Stimulated activated CD4-positive, alpha-beta T cell treated with anti-CD3 and anti-CD28 coated beads, Interleukin-4, amount 100 ng/mL, for 1 hour (primary cell): ENCODE results near the gene GJD2.

Experiments used
- DNase-seq: peaks from one replicate; pipeline ENCODE4 v3.0.0-alpha.2; 2020

The GJD2 gene

DNA sequence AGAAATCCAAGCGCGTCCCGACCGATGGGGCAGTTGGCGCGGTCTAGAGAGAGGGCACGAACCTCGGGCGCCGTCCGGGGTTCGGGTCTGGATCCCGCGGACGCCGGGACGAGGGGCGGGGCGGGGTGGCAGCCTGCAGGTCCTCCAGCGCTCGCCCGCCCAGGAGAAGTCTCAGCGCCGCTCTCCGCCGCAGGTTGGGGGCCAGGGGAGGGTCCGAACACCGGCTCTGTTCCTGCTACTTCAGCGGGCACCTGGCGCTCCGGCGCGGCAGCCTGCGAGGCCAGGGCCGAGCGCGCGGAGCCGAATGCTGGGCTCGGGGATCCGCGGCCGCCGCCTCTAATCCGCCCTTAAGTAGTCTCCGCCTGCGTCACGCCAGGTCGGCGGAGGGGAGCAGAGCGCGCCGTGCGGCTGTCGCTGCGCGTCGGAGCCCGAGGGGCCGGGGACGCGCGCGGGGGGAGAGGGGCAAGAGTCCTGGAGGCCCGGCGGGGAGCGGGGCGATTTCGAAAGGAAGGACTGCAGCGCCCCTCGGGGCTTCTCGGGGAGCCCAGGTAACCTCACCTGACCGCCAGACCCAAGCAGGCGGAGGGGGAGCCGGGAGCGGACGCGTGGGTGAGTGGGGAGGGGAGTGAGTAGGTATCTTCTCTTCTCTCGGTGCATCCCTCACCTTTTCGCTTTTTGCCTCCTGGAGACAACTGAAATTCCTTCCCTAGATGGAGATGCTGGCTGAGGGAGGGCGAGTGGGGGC, at the start of gene GJD2:
GJD2 (minus strand) TSS at position 325 of the 745 bp plus-strand sequence. CDS start 510 bp downstream, outside the sequence.
- no peak for DNase-seq

- no peak for DNase-seq
Observed at GRCh38 chr15:34804113-34804512, 49.3 kb upstream of the GJD2 start.

- DNase-seq: no peak
Observed at GRCh38 chr15:34802803-34803750, 48.3 kb upstream of the GJD2 start.

GRCh38 chr15:34802371-34802770, 47.6 kb upstream of the GJD2 start:
- DNase-seq: no peak

DNA sequence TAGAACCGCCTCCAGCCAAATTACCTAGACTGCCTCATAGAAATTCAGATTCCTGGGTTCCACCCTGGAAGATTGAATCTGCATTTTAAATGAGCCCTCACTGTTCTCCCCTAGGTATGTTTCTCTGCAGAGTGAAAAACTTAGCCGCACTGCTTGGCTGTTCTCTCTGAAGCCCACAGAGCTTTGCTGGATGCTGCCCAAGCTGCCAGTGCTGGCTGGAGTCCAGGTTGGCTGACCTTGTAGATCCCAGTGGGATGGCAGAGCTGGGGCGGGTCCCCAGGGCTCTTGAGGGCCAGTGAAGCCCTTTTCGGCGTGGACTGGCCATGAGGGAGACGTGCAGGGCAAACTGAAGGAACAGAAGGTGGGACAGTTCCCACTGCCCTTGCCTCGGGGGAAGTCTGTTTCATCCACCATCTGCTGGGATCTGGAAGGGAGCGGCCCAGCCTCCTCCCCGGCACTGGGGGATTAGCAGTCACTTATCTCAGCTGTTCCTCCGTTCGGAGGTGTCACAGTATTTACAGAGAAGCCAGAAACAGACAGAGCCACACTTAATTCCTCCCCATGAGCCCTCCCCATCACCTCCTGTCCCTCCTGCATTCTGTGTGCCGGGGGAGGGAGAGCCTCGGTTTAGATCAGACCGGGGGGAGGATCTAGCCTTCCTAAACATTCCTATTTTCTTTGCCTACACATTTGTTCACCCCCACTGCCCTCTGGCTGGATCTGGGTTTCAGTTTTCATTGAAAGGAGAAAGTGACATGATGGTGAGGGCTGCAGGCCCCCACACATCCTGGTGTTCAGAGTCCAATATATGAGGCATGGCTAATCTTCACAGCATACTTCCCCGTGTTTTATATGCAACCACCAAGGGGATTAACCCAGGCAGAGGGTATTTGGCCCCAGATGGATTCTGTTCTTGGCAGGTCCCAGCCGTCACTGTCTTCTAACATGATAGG, 44.6 kb upstream of the GJD2 start:
- no peak for DNase-seq

DNA sequence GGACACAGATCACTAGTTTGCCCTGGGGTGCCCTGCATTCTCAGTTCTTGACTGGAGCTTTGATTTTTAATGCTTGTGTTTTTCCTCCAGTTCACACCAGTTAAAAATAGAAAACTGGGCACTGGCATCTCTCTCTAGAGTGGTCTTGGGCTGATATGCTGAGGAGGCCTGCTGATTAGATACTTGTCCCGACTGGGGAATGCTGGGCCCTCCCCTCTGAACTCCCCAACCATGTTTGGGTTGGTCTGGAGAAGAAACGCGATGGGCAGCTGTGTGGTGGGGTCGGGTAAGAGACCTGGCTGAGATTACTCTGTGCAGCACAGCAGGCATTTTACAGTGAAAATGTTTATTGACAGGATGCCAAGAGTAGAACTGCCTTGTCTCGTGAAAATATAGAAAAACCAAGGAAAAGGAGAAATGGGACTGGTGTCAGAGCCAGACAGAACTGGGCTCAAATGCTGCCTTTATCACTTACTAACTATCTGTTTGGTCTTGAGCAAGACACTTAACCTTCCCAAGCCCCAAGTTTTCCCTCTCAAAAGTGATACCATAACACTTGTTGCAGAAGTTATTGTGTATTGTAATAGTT, 42.1 kb upstream of the GJD2 start:
- no peak for DNase-seq

GRCh38 chr15:34795267-34796081, 40.7 kb upstream of the GJD2 start, which contains the start of gene ACTC1:
ACTC1 (minus strand) TSS chr15:34795549; CDS start chr15:34794808, 741 bp downstream.
- DNase-seq: no peak

- DNase-seq: no peak
Observed at GRCh38 chr15:34794590-34795206, 39.9 kb upstream of the GJD2 start.

GRCh38 chr15:34793901-34794300, 39.1 kb upstream of the GJD2 start:
- no peak for DNase-seq

GRCh38 chr15:34793071-34793470, 38.3 kb upstream of the GJD2 start:
- DNase-seq: no peak

DNA sequence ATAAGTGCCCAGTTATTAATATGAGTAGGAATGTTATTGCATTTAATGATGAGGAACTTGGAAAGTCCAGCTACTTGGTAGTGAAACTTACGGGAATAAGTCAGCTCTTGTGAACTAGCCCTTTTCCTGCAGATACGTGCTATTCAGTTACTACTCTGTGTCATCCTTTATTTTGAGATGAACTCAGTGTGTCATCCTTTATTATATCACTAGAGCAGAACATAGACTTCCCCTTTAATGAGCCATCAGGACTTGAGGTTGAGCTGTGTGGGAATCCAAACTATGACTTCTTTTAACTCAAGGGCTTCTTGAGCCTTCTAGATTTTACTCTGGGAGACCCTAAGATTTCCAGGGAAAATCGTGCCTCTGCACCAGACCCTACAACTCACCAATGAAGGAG, 36.9 kb upstream of the GJD2 start:
- DNase-seq: no peak

GRCh38 chr15:34790121-34790520, 35.3 kb upstream of the GJD2 start:
- no peak for DNase-seq

DNA sequence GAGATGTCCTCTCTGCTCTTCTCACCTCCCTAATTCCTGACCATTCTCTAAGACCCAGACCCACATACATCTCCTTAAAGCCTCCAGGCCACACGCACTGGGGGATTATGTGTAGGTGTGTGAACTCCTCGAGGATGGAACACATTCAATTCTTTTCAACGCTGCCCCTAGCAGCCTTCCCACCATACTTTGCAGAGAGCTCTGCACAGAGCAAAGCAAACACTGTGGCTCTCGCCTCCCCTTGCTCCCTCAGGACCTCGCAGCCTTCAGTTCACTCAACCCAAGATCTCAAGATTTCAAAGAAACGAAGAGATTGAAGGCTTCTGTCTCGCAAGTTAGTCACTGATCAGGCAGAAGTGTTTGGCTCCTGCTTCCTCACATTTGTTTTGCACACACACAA, 34.5 kb upstream of the GJD2 start:
- no peak for DNase-seq

DNA sequence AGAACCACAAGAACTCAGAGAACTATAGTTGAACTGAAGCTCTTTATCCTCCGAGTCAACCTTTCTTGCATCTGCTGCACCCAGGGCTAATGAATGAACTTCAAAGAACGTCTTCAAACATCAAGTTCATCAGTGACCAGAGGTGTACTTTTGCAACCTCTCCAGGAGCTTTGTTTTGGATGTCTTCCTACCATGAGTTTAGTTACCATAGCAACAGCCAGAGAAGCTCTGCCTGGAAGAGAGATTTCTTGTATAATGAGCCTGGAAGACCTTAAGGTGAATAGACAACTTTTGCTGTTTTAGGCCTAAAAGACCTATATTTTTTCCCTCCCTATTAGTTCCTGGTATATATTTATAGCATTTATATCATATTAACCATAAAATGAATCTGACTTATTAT, 31.4 kb upstream of the GJD2 start:
- no peak for DNase-seq

DNA sequence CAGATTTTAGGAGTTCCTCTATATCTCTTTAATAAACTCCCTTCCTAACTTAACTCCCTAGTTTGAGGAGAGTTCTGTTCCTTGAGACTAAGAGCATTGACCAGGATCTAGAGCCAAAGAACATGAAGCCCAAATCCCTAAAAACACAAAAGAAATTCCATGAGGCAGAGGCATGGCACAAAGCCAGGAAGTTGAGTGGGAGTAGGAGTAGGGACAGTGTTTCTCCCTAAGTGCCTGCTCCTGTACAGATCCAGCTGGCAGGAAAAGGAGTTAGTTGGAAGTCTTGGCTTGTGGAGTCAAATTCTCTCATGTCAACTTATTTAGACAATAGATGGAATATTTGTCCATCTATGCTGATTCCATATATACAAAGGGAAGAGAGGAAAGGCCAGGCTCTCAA, 29.2 kb upstream of the GJD2 start:
- DNase-seq: no peak

DNA sequence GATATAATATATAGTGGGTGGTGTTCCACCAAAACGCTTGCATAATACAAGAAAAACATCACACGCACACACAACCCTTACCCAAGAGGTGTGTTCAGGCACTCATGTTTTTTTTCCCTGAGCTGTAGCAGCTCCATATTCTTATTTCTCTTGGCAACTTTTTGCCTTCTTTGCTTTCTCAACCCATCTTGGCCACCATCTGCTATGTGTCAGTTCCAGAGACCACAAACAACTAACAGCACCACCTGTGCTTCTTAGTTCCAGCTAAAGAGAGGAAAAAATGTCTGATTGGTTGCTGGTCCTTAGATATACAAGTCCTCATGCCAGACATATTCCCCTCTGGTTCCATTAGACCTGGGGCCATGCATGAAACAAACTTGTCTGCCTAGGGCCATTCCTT, 28.6 kb upstream of the GJD2 start:
- no peak for DNase-seq

- no peak for DNase-seq
Observed at GRCh38 chr15:34782901-34783300, 28.1 kb upstream of the GJD2 start.

- no peak for DNase-seq
Observed at GRCh38 chr15:34780725-34781124, 25.9 kb upstream of the GJD2 start.

GRCh38 chr15:34776606-34777105, 21.9 kb upstream of the GJD2 start:
- no peak for DNase-seq

- DNase-seq: no peak
Observed at GRCh38 chr15:34773917-34774316, 19.1 kb upstream of the GJD2 start.

GRCh38 chr15:34773013-34773412, 18.2 kb upstream of the GJD2 start:
- no peak for DNase-seq
